ENCODE results near the gene ZNF629.

The ZNF629 gene

DNA sequence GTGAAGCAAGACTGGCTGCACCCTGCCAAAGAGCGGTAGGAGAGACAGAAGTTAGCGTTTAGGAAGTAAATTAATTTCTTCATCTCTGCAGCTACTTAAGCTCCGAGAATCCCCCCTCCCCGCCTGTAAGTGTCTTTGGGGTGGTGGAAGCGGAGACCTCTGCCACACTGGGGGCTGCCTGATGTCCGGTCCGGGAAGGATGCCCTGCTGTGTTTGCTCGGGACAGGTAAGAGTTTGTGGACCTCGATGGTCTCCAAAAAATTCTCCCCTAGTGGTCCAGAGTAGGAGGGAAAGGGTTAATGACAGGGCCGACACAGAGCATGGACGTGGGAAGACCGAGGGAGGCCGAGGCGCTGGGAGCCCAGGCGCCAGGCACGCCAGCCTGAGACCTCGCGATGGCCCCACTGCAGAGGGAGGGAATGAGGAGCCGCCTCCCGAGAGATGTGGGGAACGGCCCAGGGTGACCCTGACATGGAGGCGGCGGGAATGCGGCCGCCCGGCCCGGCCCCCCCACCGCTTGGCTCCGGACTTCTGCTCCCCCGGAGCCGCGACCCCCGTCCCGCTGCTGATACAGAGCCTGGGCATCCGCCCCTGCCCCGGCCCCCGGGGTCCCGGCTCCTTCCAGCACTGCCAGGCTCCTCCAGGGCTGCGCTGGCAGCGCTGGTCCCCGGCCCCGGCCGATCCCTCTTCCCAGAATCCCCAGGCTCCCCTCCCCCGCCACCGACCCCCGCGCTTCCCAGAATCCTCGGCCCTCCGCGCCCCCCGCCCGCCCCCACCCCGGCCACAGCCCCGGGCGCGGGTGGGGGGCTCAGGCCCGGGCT, 680 bp downstream of the ZNF629 start:
- no peak for DNase-seq (ENCODE audit: low spot score)

GRCh38 chr16:30785126-30786106, 1.6 kb downstream of the ZNF629 start:
- no peak for DNase-seq (ENCODE audit: low spot score)

DNA sequence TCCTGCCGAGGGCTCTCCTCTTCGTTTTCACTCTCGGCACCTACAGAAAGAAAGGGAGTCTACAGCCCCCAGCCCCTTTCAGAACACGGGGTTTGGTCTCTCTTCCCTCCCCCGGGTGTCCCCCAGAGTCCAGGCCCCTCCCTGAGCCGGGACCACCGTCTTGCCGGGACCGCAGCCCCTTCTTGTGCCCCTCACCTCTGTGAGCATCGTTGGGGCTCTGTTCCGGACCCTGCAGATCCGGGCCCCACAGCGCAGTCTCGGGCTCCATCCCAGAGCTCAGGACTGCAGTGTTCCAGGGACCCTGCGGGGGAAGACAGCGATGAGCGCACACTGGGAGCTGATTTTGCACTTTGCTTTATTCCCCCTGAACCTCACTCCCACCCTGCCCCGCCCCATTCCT, 2.8 kb downstream of the ZNF629 start:
- DNase-seq (ENCODE audit: low spot score), result no peak

DNA sequence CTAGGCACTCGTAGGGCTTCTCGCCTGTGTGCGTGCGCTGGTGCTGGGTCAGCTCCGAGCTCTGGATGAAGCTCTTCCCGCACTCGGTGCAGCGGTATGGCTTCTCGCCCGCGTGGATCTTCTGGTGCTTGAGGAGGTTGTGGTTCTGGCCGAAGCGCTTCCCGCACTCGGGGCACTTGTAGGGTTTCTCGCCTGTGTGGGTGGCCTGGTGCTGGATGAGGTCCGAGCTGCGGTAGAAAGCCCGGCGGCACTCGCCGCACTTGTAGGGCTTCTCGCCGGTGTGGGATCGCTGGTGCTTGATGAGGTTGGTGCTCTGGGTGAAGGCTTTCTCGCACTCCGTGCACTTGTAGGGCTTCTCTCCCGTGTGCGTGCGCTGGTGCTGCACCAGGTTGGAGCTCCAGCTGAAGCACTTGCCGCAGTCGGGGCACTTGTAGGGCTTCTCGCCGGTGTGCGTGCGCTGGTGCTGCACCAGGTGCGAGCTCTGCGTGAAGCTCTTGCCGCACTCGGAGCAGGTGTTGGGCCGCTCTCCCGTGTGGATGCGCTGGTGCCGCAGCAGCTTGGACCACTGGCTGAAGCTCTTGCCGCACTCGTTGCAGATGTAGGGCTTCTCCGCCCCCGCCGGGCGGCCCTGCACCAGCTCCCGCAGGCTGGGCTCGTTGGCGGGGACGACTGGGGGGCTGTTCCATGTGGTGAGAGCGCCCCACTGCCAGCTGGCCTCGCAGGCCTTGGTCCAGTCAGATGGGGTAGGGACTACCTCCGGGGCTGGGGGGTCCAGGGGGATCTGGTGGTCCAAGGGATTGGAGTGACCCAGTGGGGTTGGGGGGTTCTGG, 3.5 kb downstream of the ZNF629 start:
- DNase-seq (ENCODE audit: low spot score), result no peak

GRCh38 chr16:30782486-30783279, 4.3 kb downstream of the ZNF629 start:
- DNase-seq (ENCODE audit: low spot score), result no peak

- DNase-seq (ENCODE audit: low spot score), result no peak
Observed at GRCh38 chr16:30780549-30780948, 6.5 kb downstream of the ZNF629 start.

GRCh38 chr16:30780021-30780420, 7.0 kb downstream of the ZNF629 start:
- DNase-seq (ENCODE audit: low spot score), result no peak

GRCh38 chr16:30779596-30779995, 7.4 kb downstream of the ZNF629 start:
- DNase-seq (ENCODE audit: low spot score), result no peak

DNA sequence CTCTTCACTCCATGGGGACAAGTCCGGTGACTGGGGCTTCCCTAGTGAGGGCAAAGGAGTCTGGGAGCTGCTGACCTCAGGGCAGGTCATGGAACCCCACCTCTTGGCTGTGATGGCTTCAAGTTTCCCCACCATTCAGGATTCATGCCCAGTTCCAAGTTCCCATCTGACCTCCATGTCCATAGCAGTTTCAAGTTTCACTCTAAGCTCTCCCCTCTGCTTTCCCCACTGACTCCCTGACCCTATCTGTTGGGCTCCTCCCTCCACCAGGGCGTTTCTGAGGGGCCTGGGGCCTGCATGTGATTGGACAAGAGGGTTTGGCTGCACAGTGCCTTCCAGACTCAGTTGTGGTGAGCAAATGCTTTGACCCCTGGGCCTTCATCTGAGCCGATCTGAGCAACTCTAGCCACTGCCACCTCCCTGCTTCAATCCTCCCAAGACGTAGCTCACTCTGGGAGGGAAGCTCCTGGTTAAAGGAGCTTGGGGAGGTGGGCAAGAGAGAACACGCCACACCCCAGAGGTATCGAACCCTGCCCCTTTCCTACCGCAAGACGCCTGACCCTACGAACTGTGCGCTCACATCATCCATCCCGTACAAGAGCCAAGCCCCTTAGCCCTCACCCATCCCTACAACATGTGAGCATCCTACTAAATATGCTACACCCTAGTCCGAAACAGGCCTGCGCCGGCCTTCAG, 8.3 kb downstream of the ZNF629 start:
- no peak for DNase-seq (ENCODE audit: low spot score)

DNA sequence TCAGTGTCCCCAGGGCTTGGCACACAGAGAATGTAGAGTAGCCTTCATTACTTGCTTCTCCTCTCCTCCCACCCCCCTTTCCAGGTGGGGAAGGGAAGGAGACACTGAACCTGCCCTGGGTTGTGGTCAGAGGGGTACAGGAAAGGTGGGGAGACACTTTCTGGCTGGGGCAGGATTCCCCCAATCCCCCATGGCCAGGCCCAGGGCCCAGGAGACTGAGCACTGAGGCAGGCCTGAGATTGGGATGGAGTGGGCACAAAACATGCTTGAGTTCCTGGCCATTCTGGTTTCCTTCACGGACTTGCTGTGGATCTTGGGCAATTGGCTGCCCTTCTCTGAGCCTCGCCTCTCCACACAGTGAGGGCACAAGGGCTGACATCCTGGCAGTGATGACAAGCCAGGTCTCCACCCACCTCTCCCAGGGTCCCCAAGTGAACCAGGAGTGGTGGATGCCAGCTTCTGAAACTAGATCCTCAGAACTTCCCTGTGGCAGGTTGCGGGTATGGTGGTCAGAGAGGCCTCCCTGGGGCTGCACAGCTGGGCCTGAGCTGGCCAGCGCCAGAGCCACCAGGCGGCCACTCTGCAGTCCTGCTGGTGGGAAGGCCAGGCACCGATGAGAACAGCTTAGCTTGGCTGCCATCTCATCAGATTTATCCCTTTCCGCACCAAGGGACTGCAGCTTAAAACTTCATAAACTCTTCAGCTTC, 9.3 kb downstream of the ZNF629 start:
- DNase-seq (ENCODE audit: low spot score), result no peak

- peak; percentile 49 for DNase-seq (ENCODE audit: low spot score)
Observed at GRCh38 chr16:30775392-30776188, 11.4 kb downstream of the ZNF629 start.

DNA sequence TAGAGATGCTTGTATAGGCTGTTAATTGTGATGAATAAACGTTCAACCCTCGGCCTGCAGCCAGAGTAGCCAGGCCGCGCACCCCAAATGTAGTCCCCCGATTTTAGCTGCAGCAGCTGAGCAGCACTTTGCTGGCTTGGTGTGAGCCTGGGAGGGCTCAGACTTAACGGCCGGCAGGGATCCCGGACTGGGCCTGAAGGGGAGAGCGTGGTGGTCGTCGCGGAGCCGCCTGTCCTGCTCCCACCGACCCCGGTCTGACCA, 11.9 kb downstream of the ZNF629 start:
- DNase-seq (ENCODE audit: low spot score), result no peak

- no peak for DNase-seq (ENCODE audit: low spot score)
Observed at GRCh38 chr16:30774367-30775130, 12.5 kb downstream of the ZNF629 start.

GRCh38 chr16:30773826-30774225, 13.2 kb downstream of the ZNF629 start:
- no peak for DNase-seq (ENCODE audit: low spot score)

DNA sequence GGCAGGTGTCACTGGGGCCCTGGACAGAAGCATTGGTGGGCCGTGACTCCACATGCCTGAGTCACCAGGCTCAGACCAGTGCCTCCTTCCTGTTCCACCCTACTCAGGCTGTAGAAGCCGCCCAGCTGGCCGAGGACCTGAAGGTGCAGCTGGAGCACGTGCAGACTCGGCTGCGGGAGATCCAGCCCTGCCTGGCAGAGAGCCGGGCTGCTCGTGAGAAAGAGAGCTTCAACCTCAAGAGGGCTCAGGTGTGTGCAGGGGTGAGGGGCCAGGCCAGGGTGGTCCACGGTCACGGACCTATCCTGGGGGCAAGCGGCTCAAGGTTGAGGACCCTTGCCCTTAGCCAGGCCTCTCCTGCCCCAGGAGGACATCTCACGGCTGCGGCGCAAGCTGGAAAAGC, 15.3 kb downstream of the ZNF629 start:
- no peak for DNase-seq (ENCODE audit: low spot score)

- DNase-seq (ENCODE audit: low spot score), result no peak
Observed at GRCh38 chr16:30769379-30770089, 17.5 kb downstream of the ZNF629 start.

- DNase-seq (ENCODE audit: low spot score), result no peak
Observed at GRCh38 chr16:30768583-30769181, 18.3 kb downstream of the ZNF629 start.

All from hematopoietic multipotent progenitor cell treated with erythropoietin and hydrocortisone succinate and interleukin-3 and kit ligand, for 15 days (in vitro differentiated cells).